ENCODE measurements around the gene LHFPL4. TPM values are rescaled to one million over a fixed set of nuclear protein-coding genes. Genes with fewer than 3 reads are reported as not detected.

Gene LHFPL4
- total and polyA plus RNA-seq, 2 of the 13 experiments (the other 11 are each of a cell fraction or from before 2014, with no cell fraction given): 0.02 to 0.03 TPM

DNA sequence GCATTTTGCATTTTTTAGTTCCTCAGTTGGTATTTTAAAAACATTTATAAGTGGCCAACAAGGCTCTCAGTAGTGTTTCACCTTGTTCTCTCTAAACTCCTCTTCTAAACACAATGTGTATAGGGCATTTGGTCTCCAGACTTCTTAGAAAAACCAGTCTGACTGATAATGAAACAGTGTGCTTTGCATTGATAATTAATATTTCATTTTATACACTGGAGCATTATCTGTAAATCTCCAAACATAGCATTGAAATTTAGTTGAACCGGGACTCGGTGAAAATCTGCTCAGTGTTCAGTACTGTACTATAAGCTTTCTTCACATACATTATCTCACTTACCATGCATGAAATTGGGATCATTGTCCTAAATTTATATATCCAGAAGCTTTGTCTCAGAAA lies 102.6 kb downstream of the LHFPL4 start:
- in situ Hi-C loops (cut with HindIII; ENCODE audit: extremely low pct_ligation_motif_present, low pct_unique_long_range_greater_than_20kb) (no loop called here), intact Hi-C loops (cut with micrococcal nuclease; ENCODE audit: unreplicated experiment) (no loop called here)
- 100% methylated on average over 2 of the region's 2 CpGs for WGBS (ENCODE audit: low lambda C conversion rate)
- DNase-seq (ENCODE audit: low spot score) (no peak), FAIRE-seq (no peak), ATAC-seq (no peak)
- Histone ChIP-seq H2AFZ (ENCODE audit: low read length) (no peak overlapping the region), H3K27me3 (ENCODE audit: control insufficient read depth in 1 of 2, insufficient read depth in 2 of 2, low read length in 2 of 2) (no peaks in the 10 kb centered on the region), H3K4me2 (ENCODE audit: low read depth, low read length) (no peak overlapping the region), H3K36me3 (replicated peaks in 1 of 2; ENCODE audit: control insufficient read depth in 1 of 2, insufficient read depth in 2 of 2, low read length in 2 of 2) (peaks cover 26 to 92% of the 10 kb centered on the region in 2 experiments), H3K9ac (ENCODE audit: insufficient read depth, low read depth, low read length) (no peak overlapping the region), H4K20me1 (ENCODE audit: insufficient read depth, low read length) (no peaks in the 10 kb centered on the region), H3K27ac (ENCODE audit: extremely low read length, insufficient read depth, low read length) (no peak overlapping the region), H3K4me1 (ENCODE audit: insufficient read depth, low read length) (no peaks in the 10 kb centered on the region), H3K9me3 (ENCODE audit: low read length) (no peaks in the 10 kb centered on the region), H3K79me2 (ENCODE audit: insufficient read depth, low read length) (peaks cover 5% of the 10 kb centered on the region), H3K4me3 (replicated peaks in 1 of 3; ENCODE audit: insufficient read depth in 1 of 3, low read depth in 2 of 3, low read length in 3 of 3) (no peak overlapping the region)
- POLR2A ChIA-PET: no interaction called here
- BruUV-seq (replicated peaks): no TSS peak
- CTCF ChIA-PET (ENCODE audit: low intra/inter-chr PET ratio, low total read pairs): no interaction called here
- no peak for TF ChIP-seq GATAD2A (CRISPR knock-in tag; IDR thresholded peaks at IDR 0.05)
- no peak for TF ChIP-seq HOXA5 (CRISPR knock-in tag; IDR thresholded peaks at IDR 0.05)
- no peak for TF ChIP-seq FOXK2 (IDR thresholded peaks at IDR 0.05)
- no peak for TF ChIP-seq MNT (IDR thresholded peaks at IDR 0.05)
- TF ChIP-seq ZNF770 (CRISPR knock-in tag; IDR thresholded peaks at IDR 0.05): no peak
- TF ChIP-seq TSC22D2 (CRISPR knock-in tag; IDR thresholded peaks at IDR 0.05; ENCODE audit: borderline replicate concordance): no peak
- TF ChIP-seq DNMT3B (CRISPR knock-in tag; conservative IDR thresholded peaks at IDR 0.05): no peak
- TF ChIP-seq ZNF234 (CRISPR knock-in tag; conservative IDR thresholded peaks at IDR 0.05): no peak
- no peak for TF ChIP-seq DMTF1 (CRISPR knock-in tag; IDR thresholded peaks at IDR 0.05)
- TF ChIP-seq FOXA3 (CRISPR knock-in tag; IDR thresholded peaks at IDR 0.05): no peak
- no peak for TF ChIP-seq SRY (CRISPR knock-in tag; IDR thresholded peaks at IDR 0.05)
- no peak for TF ChIP-seq EEA1 (CRISPR knock-in tag; IDR thresholded peaks at IDR 0.05; ENCODE audit: borderline replicate concordance)
- TF ChIP-seq, protein P1, sequence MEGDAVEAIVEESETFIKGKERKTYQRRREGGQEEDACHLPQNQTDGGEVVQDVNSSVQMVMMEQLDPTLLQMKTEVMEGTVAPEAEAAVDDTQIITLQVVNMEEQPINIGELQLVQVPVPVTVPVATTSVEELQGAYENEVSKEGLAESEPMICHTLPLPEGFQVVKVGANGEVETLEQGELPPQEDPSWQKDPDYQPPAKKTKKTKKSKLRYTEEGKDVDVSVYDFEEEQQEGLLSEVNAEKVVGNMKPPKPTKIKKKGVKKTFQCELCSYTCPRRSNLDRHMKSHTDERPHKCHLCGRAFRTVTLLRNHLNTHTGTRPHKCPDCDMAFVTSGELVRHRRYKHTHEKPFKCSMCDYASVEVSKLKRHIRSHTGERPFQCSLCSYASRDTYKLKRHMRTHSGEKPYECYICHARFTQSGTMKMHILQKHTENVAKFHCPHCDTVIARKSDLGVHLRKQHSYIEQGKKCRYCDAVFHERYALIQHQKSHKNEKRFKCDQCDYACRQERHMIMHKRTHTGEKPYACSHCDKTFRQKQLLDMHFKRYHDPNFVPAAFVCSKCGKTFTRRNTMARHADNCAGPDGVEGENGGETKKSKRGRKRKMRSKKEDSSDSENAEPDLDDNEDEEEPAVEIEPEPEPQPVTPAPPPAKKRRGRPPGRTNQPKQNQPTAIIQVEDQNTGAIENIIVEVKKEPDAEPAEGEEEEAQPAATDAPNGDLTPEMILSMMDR (CRISPR knock-in tag; IDR thresholded peaks at IDR 0.05): no peak
- TF ChIP-seq, protein P2, sequence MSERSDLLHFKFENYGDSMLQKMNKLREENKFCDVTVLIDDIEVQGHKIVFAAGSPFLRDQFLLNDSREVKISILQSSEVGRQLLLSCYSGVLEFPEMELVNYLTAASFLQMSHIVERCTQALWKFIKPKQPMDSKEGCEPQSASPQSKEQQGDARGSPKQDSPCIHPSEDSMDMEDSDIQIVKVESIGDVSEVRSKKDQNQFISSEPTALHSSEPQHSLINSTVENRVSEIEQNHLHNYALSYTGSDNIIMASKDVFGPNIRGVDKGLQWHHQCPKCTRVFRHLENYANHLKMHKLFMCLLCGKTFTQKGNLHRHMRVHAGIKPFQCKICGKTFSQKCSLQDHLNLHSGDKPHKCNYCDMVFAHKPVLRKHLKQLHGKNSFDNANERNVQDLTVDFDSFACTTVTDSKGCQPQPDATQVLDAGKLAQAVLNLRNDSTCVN (CRISPR knock-in tag; IDR thresholded peaks at IDR 0.05; ENCODE audit: borderline replicate concordance): no peak
- TF ChIP-seq PCBP1 (IDR thresholded peaks at IDR 0.05; ENCODE audit: borderline replicate concordance, low read depth, low read length): no peak
- TF ChIP-seq RFXAP (CRISPR knock-in tag; IDR thresholded peaks at IDR 0.05; ENCODE audit: borderline replicate concordance): no peak
- TF ChIP-seq ATF1 (CRISPR knock-in tag; IDR thresholded peaks at IDR 0.05): no peak
- no peak for TF ChIP-seq SALL1 (CRISPR knock-in tag; IDR thresholded peaks at IDR 0.05)

Data from HepG2 (cell line).